HL-60/S4 treated with phorbol 12-myristate 13-acetate at 8.2 ng/mL for 4 days and 3 days (cell line): ENCODE results near the gene KLHL40.

ENCODE experiments used
- in situ Hi-C: fragments of 300-500 bp; cut with MboI; formaldehyde crosslinking; loops from 2 replicates; pipeline ENCODE4 v1.15.0; 2022; ENCODE audit warnings: low sequenced_read_pairs

KLHL40 gene

DNA sequence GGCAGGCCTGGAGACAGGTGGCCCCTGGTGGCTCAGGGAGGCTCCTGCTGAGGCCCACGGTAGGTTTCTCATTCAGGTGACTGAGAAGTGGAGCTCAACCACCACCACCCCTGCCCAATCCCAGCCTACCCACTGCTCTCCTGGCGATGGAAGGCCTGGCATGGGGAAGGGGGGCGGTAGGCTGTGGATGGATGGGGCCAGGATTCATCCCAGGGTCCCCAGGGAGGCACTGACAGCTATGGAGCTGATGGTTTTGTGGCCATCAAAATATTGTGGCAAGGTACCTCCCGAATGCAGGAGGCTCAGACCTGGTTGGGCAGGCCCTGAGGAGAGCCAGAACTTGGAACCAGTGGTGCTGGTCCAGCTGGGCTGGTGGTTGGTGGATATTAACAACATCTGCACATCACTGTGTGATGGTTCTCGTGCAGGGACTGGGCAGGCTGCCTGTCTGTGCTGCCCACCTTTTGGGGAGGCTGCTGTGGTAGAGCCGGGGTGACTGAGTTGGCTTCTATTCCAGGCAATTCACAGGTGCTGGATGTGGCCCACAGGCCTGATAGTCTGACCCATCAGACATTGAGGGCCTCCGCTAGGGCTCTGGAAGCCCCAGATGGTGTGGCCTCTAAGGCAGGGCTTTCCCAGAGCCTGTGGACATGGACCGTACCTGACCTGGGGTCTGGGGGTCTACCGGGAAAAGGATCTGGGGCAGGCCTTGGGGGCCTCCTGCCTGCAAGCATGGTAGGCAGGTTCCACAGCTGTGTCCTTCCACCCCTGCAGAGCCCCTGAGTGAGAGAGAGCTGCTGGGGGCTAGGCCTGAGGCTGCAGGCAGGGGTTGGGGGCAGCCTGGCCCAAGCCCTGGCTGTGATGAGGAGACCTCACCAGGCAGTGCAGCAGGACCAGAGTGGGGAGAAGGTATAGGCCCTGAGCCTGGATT, 28.4 kb upstream of the KLHL40 start:
- in situ Hi-C loops, result no loop called here

GRCh38 chr3:42657675-42658074, 27.7 kb upstream of the KLHL40 start:
- in situ Hi-C loops, result no loop called here

- in situ Hi-C loops, result no loop called here
Observed at GRCh38 chr3:42658091-42658770, 27.1 kb upstream of the KLHL40 start.

DNA sequence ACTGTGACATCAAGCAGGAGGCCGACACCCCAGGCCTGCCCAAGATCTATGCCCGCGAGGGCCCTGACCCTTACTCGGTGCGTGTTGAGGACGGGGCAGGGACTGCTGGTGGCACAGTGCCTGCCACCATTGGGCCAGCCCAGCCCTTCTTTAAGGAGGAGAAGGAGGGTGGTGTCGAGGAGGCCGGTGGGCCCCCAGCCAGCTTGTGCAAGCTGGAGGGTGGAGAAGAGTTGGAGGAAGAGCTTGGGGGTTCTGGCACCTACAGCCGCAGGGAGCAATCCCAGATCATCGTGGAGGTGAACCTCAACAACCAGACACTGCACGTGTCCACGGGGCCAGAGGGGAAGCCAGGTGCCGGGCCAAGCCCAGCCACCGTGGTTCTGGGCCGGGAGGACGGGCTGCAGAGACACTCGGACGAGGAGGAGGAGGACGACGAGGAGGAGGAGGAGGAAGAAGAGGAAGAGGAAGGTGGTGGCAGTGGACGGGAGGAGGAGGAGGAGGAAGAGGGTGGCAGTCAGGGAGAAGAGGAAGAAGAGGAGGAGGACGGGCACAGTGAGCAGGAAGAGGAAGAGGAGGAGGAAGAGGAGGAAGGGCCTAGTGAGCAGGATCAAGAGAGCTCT, 26.5 kb upstream of the KLHL40 start:
- in situ Hi-C loops, result no loop called here

- in situ Hi-C loops, result no loop called here
Observed at GRCh38 chr3:42659451-42660130, 25.7 kb upstream of the KLHL40 start.

- in situ Hi-C loops, result no loop called here
Observed at GRCh38 chr3:42660131-42660715, 25.1 kb upstream of the KLHL40 start.

GRCh38 chr3:42660898-42661297, 24.4 kb upstream of the KLHL40 start:
- in situ Hi-C loops, result no loop called here

DNA sequence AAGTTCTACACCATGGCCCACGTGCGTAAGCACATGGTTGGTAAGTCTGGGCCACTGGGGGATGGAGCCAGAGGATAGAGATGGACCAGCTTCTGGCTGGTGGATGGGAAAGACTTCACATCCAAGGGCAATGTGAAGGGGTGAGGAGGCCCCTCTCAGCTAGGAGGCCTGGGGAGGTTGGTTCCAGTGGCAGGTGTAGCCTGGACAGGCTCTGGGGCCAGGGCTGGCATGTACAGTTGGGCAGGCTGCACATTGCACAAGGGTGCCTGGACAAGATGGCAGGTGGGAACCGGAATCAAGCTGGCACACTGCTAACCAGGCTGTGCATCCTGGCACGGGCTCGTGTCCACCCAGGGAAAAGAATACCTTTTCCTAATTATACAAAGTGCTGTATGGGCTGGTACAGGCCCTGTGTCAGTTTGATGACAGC, 23.7 kb upstream of the KLHL40 start:
- in situ Hi-C loops, result no loop called here

DNA sequence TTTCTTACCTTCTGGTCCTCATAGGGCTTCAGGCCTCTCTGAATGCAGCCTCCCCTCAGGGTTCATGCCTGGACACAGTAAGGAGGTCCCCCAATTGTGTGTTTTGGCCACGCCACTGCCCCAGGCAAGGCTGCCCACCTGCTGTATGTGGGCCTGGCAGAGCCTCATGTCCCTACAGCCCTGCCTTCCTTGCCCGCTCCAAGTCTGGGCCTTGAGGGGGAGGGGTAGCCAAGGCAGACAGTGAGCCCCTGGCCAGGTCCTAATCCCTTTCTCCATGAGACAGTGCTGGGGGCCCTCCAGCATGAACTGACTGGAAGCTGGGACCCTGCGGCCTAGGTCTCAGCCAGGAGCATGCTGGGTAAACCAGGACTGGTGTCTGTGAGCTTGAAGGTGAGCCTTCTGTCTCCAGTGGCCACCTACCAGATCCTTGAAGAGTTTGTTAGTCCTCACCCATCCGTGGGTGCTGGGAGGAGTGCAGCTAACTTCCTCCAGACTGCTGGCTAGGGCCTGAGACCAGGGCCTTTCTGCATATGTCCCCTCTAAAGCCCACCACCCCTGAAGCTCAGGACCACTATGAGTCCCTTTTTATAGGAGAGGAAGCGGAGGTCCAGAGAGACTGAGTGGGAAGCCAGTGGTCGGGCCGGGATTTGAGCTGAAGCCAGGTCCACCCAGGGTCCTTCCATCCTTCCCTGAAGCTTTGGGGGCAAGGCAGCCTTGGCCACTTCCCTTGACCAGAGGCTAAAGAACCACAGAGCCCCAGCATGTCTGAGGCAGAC, 23.1 kb upstream of the KLHL40 start:
- in situ Hi-C loops, result no loop called here

DNA sequence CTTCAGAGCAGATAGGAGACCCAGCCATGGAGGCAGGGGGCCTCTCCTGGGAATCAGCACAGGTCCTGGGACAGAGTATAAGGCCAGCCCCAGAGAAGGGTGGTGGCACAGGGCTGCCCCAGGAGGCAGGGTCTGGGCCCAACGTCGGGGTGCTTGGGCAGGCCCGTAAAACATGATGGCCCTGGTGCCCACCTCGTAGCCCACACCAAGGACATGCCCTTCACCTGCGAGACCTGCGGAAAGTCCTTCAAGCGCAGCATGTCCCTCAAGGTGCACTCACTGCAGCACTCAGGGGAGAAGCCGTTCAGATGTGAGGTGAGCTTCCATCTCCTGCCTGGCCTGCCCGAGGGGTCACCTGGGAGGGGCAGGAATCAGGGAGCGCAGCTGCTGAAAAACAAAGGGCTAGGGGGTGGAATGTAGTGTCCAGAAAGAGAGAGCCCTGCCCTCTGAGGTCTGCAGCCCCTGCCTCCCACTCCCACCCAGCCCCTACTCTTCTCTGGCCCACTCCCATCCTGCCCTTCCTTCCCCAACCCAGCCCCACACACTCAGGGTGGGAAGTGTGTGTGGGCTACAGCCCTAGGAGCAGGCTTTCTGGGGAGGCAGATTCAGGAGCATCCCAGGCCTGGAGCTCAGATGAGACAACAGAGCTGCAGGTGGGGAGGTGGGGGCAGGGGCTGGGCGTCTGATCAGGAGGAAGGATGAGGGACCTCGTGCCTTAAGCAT, 22.4 kb upstream of the KLHL40 start:
- in situ Hi-C loops, result no loop called here

GRCh38 chr3:42663581-42664437, 21.5 kb upstream of the KLHL40 start:
- in situ Hi-C loops, result no loop called here

DNA sequence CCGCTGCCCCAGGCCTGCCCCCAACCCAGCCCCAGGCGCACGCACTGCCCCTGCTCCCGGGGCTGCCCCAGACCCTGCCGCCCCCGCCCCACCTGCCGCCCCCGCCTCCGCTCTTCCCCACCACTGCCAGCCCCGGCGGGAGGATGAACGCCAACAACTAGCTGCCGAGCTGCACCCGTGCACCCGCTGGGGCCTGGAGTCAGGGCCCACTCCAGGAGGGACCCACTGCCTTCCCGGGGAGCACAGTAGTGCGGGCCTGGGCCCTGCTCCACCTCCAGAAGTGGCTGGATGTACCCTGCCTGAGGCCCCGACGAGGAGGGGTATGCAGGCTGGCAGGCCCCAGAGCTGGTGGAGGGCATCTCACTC, 20.9 kb upstream of the KLHL40 start:
- in situ Hi-C loops, result no loop called here

GRCh38 chr3:42665050-42665878, 20.1 kb upstream of the KLHL40 start:
- in situ Hi-C loops, result no loop called here

- in situ Hi-C loops, result no loop called here
Observed at GRCh38 chr3:42666022-42666421, 19.3 kb upstream of the KLHL40 start.

DNA sequence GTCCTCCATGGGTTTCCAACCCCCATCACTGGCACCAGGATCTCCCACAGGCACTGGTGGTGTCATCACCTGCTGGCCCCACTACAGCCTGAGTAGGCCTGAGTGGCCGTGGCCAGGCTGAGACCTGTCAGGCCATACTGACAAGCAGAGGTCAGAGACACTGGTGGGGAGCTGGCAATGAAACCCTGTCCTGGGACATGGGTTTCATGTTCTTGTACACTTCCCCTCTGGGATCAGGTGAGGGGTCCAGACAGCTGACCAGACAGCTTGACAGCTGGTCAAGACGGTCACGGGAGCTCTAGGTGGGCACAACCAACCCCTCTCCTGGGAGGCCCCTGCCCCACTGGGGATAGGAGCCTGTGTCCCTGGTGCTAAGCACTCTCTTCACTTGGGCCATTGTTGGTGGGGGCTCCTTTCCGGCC, 18.7 kb upstream of the KLHL40 start:
- in situ Hi-C loops, result no loop called here

GRCh38 chr3:42667096-42667522, 18.2 kb upstream of the KLHL40 start:
- in situ Hi-C loops, result no loop called here
